IPS DF 6.9 (cell line): ENCODE data around the gene RASL10B.

ENCODE experiments used
- DNase-seq: peaks from one replicate; pipeline ENCODE4 v3.0.0-alpha.2; 2013; ENCODE audit warnings: low read depth, low spot score
- H3K27ac ChIP-seq: one replicate; pipeline ENCODE4 v1.5.1; 2013; ENCODE audit warnings: low read length, control low read depth
- H3K27me3 ChIP-seq: 2 replicates; pipeline ENCODE4 v1.6.1; 2013; ENCODE audit warnings: mild to moderate bottlenecking, low read length; ENCODE audit not compliant: control insufficient read depth, insufficient read depth
- H3K36me3 ChIP-seq: 2 replicates; pipeline ENCODE4 v1.6.1; 2013; ENCODE audit warnings: low read length; ENCODE audit not compliant: control insufficient read depth, insufficient read depth
- H3K4me1 ChIP-seq: 2 replicates; pipeline ENCODE4 v1.6.1; 2013; ENCODE audit warnings: low read length; ENCODE audit not compliant: control insufficient read depth, insufficient read depth
- H3K4me3 ChIP-seq: 2 replicates; pipeline ENCODE4 v1.5.1; 2013; ENCODE audit warnings: mild to moderate bottlenecking, low read length
- H3K9me3 ChIP-seq: 2 replicates; pipeline ENCODE4 v1.6.1; 2013; ENCODE audit warnings: low read length, inconsistent platforms; ENCODE audit not compliant: control insufficient read depth, insufficient read depth
- WGBS: extraction: QIAGEN DNeasy Blood & Tissue Kit; methylation state at CpG from one replicate; pipeline ENCODE4 v1.1.7; 2013; ENCODE audit warnings: mixed read lengths, missing lambda C conversion rate; ENCODE audit not compliant: insufficient read length, insufficient coverage; 5-methylcytosine and 5-hydroxymethylcytosine counted together

Gene RASL10B

DNA sequence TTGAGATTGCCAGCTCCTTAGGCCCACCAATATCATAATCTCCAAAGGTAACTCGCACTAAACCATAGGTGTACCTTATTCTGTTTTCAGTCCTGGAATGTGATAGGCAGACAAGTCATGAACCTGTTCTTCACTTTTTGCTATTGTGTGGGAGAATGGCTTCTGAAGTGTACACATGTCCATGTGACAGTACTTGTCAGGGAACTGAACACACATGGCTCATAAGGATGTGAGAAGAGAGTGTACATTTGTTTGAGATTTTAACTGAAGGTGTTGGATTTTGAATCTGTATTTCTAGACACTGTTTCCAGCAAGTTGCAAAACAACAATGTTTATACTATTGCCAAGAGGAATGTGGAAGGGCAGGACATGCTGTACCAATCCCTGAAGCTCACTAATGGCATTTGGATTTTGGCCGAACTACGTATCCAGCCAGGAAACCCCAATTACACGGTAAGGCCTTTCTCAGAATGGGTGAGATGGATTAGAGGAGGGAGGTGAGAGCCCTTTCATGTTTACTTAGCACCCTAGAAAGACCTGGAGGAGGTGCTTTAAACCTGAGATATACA lies 14.5 kb upstream of the RASL10B start:
- no peaks in the 10 kb centered on the region for H3K9me3 ChIP-seq
- no CpG with 5 or more reads among the region's 4 CpGs for WGBS
- no peak overlapping the region for H3K4me3 ChIP-seq
- H3K36me3 ChIP-seq: no peaks in the 10 kb centered on the region
- no peak for DNase-seq
- no peaks in the 10 kb centered on the region for H3K4me1 ChIP-seq
- H3K27ac ChIP-seq: no peak overlapping the region
- no peaks in the 10 kb centered on the region for H3K27me3 ChIP-seq

DNA sequence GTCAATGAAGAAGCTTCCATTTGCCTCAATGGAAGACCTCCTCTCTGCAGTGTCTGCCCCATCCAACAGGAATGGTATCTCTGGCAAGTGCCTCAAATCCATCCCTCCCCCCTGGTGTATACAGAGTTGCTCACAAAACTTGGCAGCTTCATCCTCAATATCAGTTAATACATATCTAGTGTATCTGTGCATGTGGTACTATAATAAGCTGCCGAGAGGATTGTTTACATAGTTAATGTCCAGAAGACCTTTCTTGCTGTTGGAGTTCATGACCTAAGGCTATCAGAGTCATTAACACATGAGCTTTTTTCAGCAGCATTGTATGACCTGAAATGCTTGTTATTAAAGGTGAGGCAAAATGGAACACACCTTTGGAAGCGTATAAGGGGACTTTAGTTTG lies 14.0 kb upstream of the RASL10B start:
- no peaks in the 10 kb centered on the region for H3K36me3 ChIP-seq
- no peaks in the 10 kb centered on the region for H3K4me1 ChIP-seq
- no peak overlapping the region for H3K4me3 ChIP-seq
- DNase-seq: no peak
- no peaks in the 10 kb centered on the region for H3K27me3 ChIP-seq
- no CpG with 5 or more reads among the region's 2 CpGs for WGBS
- no peaks in the 10 kb centered on the region for H3K9me3 ChIP-seq
- no peak overlapping the region for H3K27ac ChIP-seq

DNA sequence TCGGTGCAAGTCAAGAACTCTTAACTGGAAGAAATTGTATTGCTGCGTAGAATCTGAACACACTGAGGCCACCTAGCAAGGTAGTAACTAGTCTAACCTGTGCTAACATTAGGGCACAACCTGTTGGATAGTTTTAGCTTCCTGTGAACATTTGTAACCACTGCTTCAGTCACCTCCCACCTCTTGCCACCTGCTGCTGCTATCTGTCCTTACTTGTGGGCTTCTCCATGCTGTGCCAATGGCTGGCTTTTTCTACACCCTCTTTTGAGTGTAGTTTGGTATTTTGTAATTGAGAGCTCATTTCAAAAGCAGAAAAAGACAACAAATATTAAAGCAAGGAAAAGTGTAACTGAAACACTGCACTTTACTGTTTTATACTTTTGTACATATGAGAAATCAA lies 7.7 kb upstream of the RASL10B start:
- no peaks in the 10 kb centered on the region for H3K4me1 ChIP-seq
- H3K4me3 ChIP-seq: no peak overlapping the region
- no CpG with 5 or more reads among the region's 2 CpGs for WGBS
- DNase-seq: no peak
- peaks cover 3% of the 10 kb centered on the region; the same call in 1 of the 2 replicates for H3K36me3 ChIP-seq
- no peaks in the 10 kb centered on the region for H3K9me3 ChIP-seq
- no peaks in the 10 kb centered on the region for H3K27me3 ChIP-seq
- H3K27ac ChIP-seq: no peak overlapping the region

DNA sequence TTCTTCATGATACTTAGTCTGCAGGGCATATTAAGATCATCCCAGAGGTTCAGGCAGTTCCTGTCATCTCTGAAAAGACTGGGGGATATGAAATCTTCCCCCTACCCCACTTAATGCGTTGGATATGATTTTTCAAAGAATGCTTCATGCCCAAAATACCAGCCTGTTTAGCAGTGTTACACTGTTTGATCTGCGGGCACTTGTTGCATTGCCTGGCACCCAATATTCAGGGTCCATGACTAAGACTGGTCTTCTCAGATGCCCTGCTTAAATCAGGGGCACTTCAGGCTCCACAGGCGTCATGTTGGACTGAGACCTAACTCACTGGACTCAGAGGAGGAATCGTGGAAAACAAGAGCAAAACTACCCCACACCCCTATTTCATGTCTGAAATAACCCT lies 6.4 kb upstream of the RASL10B start:
- Histone ChIP-seq H3K27ac (no peak overlapping the region), H3K36me3 (peaks cover 3% of the 10 kb centered on the region; the same call in 1 of the 2 replicates), H3K4me1 (peaks cover 2% of the 10 kb centered on the region; the same call in 1 of the 2 replicates), H3K27me3 (no peaks in the 10 kb centered on the region), H3K9me3 (no peaks in the 10 kb centered on the region), H3K4me3 (no peak overlapping the region)
- no CpG with 5 or more reads among the region's 4 CpGs for WGBS
- DNase-seq: no peak

DNA sequence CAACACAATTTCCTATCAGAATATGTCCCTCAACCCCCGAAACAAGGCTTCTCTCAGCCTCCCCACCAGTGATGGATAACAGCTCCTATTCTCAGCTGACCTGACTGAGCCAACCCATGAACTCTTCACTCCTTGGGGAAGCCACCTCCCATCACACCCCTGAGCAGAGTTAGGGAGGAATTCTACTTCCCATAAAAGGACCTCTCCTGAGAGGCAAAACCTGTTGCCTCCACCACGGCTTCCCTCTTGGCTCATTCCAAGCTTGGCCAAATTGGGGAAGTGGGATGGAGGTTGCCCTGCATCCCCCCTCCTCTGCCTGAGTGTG lies 5.7 kb upstream of the RASL10B start:
- peaks cover 3% of the 10 kb centered on the region; the same call in 1 of the 2 replicates for H3K36me3 ChIP-seq
- no peaks in the 10 kb centered on the region for H3K27me3 ChIP-seq
- no peak overlapping the region for H3K27ac ChIP-seq
- H3K9me3 ChIP-seq: no peaks in the 10 kb centered on the region
- H3K4me3 ChIP-seq: no peak overlapping the region
- WGBS: no CpG with 5 or more reads among the region's 2 CpGs
- DNase-seq: no peak
- peaks cover 2% of the 10 kb centered on the region; the same call in 1 of the 2 replicates for H3K4me1 ChIP-seq

DNA sequence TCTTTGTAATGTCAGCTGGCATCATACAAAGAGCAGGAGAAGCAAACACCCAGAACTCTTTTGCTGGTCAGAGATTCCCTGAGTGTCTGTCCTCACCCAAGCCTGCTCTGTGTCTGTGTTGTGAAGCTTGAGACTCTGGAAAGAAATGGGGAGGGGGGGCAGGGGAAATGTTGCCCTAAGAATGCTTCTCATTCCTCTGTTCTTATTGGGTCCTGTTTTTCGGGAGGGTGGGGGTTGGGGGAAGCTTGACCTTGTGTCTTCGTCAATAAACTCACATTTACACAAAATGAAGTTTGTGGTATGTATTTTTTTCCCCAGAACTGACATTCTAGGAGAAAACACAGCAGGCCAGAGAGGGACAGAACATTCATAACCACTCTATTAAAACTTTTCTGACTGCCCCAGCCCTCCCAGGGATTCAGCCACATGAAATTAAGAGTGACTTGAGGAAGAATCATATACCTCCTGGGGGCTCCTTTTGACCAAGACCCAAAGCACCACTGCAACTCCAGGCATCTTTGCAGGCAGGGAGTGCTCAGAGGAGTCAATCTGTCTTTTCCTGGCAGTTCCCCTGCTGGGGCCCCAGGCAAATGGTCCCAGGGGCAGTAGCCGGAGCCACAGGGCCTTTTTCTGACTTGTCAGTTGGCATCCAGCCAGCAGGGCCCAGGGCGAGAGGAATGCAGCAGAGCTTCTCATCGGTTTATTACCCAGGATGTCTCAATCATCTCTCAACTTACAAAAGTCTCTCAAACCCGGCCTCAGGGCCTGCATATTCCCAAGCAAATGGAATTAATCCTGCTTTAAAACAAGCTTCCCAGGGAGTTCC lies 5.1 kb upstream of the RASL10B start:
- Histone ChIP-seq H3K4me3 (no peak overlapping the region), H3K36me3 (peaks cover 3% of the 10 kb centered on the region; the same call in 1 of the 2 replicates), H3K27me3 (no peaks in the 10 kb centered on the region), H3K9me3 (no peaks in the 10 kb centered on the region), H3K27ac (no peak overlapping the region), H3K4me1 (peaks cover 4% of the 10 kb centered on the region)
- WGBS: no CpG with 5 or more reads among the region's 6 CpGs
- no peak for DNase-seq

DNA sequence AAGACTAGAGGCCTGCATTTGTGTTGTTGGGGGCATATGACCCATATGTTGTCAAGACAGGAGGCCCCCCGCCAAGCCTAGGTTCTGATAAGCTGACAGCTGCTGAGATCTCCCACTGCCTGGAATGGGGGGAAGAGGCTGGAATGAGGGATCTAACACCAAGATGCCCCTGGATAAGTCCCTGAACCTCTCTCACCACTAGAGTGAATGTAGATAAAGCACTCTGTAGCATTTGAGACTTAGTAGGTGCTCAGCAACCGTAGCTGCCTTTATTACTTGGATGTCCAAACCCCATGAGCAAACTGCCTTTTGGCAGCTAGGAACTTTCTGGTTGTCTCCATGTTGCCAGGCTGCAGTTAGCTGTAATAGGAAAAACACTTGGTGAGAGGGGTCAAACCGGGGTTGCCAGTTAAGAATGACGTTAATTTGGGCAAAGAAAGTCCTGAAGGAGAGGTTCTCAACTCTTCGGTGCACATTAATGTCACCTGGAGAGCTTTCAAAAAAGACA lies 4.4 kb upstream of the RASL10B start:
- no peak for DNase-seq
- no CpG with 5 or more reads among the region's 5 CpGs for WGBS
- Histone ChIP-seq H3K27me3 (no peaks in the 10 kb centered on the region), H3K9me3 (no peaks in the 10 kb centered on the region), H3K4me1 (peaks cover 4% of the 10 kb centered on the region), H3K4me3 (no peak overlapping the region), H3K27ac (no peak overlapping the region), H3K36me3 (peaks cover 3% of the 10 kb centered on the region; the same call in 1 of the 2 replicates)

DNA sequence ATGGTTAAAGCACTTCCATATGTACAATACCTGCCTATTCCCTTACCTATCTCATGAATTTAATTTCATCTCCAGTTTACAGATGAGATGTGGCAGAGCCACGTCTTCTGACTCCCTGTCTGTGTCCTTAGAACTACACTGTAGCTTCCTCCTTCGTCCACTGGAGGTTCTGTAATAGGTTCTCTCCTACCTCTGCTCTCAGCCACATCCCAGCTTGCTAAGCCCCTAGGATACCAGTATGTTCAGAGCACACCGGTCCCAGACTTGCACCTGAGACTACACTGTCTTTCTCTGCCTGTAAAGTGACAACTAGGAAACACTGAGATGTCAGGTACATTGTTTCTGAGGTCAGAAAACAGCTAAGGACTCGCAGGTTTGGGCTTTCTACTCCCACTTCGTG lies 3.8 kb upstream of the RASL10B start:
- Histone ChIP-seq H3K4me3 (no peak overlapping the region), H3K9me3 (no peaks in the 10 kb centered on the region), H3K27ac (no peak overlapping the region), H3K36me3 (peaks cover 3% of the 10 kb centered on the region; the same call in 1 of the 2 replicates), H3K4me1 (peaks cover 6% of the 10 kb centered on the region), H3K27me3 (no peaks in the 10 kb centered on the region)
- no peak for DNase-seq
- no CpG with 5 or more reads among the region's 5 CpGs for WGBS

DNA sequence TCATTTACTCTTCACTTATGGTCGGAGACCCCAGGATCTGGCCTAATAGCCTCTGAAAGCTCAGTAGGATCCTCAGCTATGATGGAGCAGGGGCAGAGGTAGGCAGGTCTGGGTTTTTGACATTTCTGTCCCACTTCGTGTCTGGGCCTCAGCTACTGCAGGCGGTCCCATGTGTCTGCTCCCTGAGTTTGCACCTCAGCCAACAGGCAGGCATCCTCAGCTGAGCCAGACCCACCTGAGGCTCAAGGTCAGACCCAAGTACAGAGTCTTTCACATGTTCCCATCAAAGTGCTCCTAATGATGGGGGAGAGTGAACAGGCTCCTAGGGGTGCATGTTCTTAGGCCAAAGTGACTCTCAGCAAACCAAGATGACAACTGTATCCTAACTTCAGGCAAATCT lies 2.9 kb upstream of the RASL10B start:
- H3K9me3 ChIP-seq: no peaks in the 10 kb centered on the region
- whole genome bisulfite sequencing: no CpG with 5 or more reads among the region's 3 CpGs
- H3K4me3 ChIP-seq: no peak overlapping the region
- H3K27me3 ChIP-seq: no peaks in the 10 kb centered on the region
- H3K27ac ChIP-seq: no peak overlapping the region
- peaks cover 2% of the 10 kb centered on the region; the same call in 1 of the 2 replicates for H3K36me3 ChIP-seq
- DNase-seq: no peak
- H3K4me1 ChIP-seq: peaks cover 6% of the 10 kb centered on the region

DNA sequence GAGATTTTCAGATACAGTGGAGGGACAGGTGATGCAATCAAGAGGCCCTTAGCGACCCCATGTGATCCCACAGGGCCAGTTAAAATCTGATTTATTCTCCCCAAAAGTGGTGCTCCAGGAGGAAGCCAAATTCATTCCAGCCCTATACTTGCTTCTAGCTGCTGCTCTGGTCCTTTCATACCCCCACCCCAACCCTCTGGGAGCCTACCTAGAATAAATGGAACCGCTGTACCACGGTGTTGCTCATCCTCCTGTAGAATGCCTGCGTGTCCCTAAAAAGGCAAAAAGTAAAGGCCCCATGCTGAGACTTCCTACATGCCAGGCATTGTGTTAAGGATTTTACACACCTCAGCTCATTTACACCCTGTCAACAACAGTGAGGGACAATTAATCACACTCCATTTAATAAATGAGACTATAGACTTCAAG lies 2.0 kb upstream of the RASL10B start:
- peaks cover 6% of the 10 kb centered on the region for H3K4me1 ChIP-seq
- no CpG with 5 or more reads among the region's 4 CpGs for WGBS
- DNase-seq: no peak
- no peak overlapping the region for H3K4me3 ChIP-seq
- no peaks in the 10 kb centered on the region for H3K36me3 ChIP-seq
- no peaks in the 10 kb centered on the region for H3K27me3 ChIP-seq
- H3K9me3 ChIP-seq: no peaks in the 10 kb centered on the region
- H3K27ac ChIP-seq: no peak overlapping the region
